Transverse colon (tissue), 4 donors: Measurements from ENCODE around the gene ZNF148. TPM values are rescaled to one million over a fixed set of nuclear protein-coding genes. Genes with fewer than 3 reads are reported as not detected.

Source experiments
- DNase-seq: peaks from one replicate; pipeline ENCODE4 v3.0.0-alpha.2; 2019
- H3K27ac ChIP-seq, 4 donors: fragments of 200-600 bp; sonication (generic); 2 replicates each; pipeline ENCODE4 v1.5.1; 2016 to 2018; ENCODE audit warnings: inconsistent platforms in 4 of 4
- H3K27me3 ChIP-seq: fragments of 200-600 bp; sonication (generic); 2 replicates; pipeline ENCODE4 v1.5.1; 2017; ENCODE audit warnings: inconsistent platforms
- H3K36me3 ChIP-seq, 4 donors: fragments of 200-600 bp; sonication (generic); 2 replicates each; pipeline ENCODE4 v1.5.1; 2017 to 2019; ENCODE audit warnings: inconsistent platforms in 4 of 4
- H3K4me1 ChIP-seq, 4 donors: fragments of 200-600 bp; sonication (generic); 2 replicates each; pipeline ENCODE4 v1.5.1; 2017 to 2020; ENCODE audit warnings: inconsistent platforms in 4 of 4
- H3K4me3 ChIP-seq, 4 donors: fragments of 200-600 bp; sonication (generic); 1 replicate in 1 of 4; 2 replicates in 3 of 4; pipeline versions ENCODE4 v1.5.1 to v1.6.1; 2017 to 2019; ENCODE audit warnings: inconsistent platforms in 4 of 4
- H3K9me3 ChIP-seq, 2 donors: fragments of 200-600 bp; sonication (generic); 2 replicates each; pipeline ENCODE4 v1.5.1; 2017 to 2019; ENCODE audit warnings: inconsistent platforms in 2 of 2
- CTCF ChIP-seq, 5 experiments: fragments of 200-600 bp in 3 of 5; fragments of 450-650 bp in 2 of 5; sonication (generic) in 3 of 5; IDR thresholded peaks; 1 replicate in 2 of 5; 2 replicates in 3 of 5; pipeline ENCODE4 v1.5.1; 2016 to 2017; ENCODE audit warnings: antibody characterized with exemption in 5 of 5, inconsistent platforms in 3 of 5, mild to moderate bottlenecking in 2 of 5, moderate library complexity in 1 of 5
- EP300 ChIP-seq: sonication (generic); formaldehyde crosslinking; IDR thresholded peaks from one replicate; pipeline ENCODE4 v1.6.1; 2017; ENCODE audit warnings: antibody characterized with exemption, low read depth
- POLR2A ChIP-seq: fragments of 450-650 bp; IDR thresholded peaks from one replicate; pipeline ENCODE4 v1.6.1; 2016; ENCODE audit warnings: antibody characterized with exemption, mild to moderate bottlenecking, moderate library complexity
- POLR2AphosphoS5 ChIP-seq, 3 donors: sonication (generic); formaldehyde crosslinking; IDR thresholded peaks; one replicate each; pipeline ENCODE4 v1.6.1; 2016; ENCODE audit warnings: antibody characterized with exemption in 3 of 3
- WGBS, 2 donors: methylation state at CpG; one replicate each; pipeline ENCODE4 v1.1.5; 2018; ENCODE audit warnings: low coverage in 1 of 2; 5-methylcytosine and 5-hydroxymethylcytosine counted together
- in situ Hi-C, 4 donors: fragments of 200-750 bp; cut with MboI; loops; one replicate each; pipeline versions ENCODE4 v1.15.0 to v1.15.1; 2017; ENCODE audit warnings: low sequenced_read_pairs in 3 of 4, low pct_ligation_motif_present in 1 of 4, low pct_unique_long_range_greater_than_20kb in 1 of 4
- intact Hi-C: fragments of 100-400 bp; cut with DNase I; formaldehyde crosslinking; loops from one replicate; pipeline ENCODE4 v1.15.1; 2023; ENCODE audit warnings: low total_unique reads
- total RNA-seq, 4 donors: library from RNA; depleted of rRNA; stranded (reverse); fragments of >200 nt; gene quantifications; one replicate each; pipeline ENCODE4 v1.1.0, GENCODE V29; 2016

The ZNF148 gene
- total RNA-seq, 4 donors from 2014 or later: 23.6 to 30.3 (median 27.6) TPM

GRCh38 chr3:125262161-125262560 lies 113.0 kb downstream of the ZNF148 start:
- no peaks in the 10 kb centered on the region for H3K27me3 ChIP-seq
- intact Hi-C loops: no loop called here
- H3K27ac ChIP-seq: no peak overlapping the region
- DNase-seq: no peak
- TF ChIP-seq EP300 (no peak), POLR2AphosphoS5 (IDR thresholded peaks at IDR 0.05) (no peak), POLR2A (no peak), CTCF (IDR thresholded peaks at IDR 0.05) (no peak)
- H3K4me3 ChIP-seq: no peak overlapping the region
- no peaks in the 10 kb centered on the region for H3K36me3 ChIP-seq
- peaks cover 0 to 27% (median 6%) of the 10 kb centered on the region in 4 donors for H3K4me1 ChIP-seq
- WGBS, 2 donors: 80 to 95% methylated on average over 1 of the region's 1 CpG
- H3K9me3 ChIP-seq: no peaks in the 10 kb centered on the region
- in situ Hi-C loops: no loop called here

GRCh38 chr3:125261031-125261430 lies 114.1 kb downstream of the ZNF148 start:
- DNase-seq: no peak
- H3K4me3 ChIP-seq: no peak overlapping the region
- WGBS, 2 donors: 47 to 50% methylated on average over 1 of the region's 1 CpG

GRCh38 chr3:125260158-125260557 lies 115.0 kb downstream of the ZNF148 start:
- no peaks in the 10 kb centered on the region for H3K27me3 ChIP-seq
- no peak for DNase-seq
- WGBS, 2 donors: 63 to 64% methylated on average over 2 of the region's 2 CpGs
- H3K4me3 ChIP-seq: no peak overlapping the region
- intact Hi-C loops: no loop called here
- TF ChIP-seq POLR2A (no peak), POLR2AphosphoS5 (IDR thresholded peaks at IDR 0.05) (no peak), CTCF (IDR thresholded peaks at IDR 0.05) (no peak), EP300 (no peak)
- H3K9me3 ChIP-seq: no peaks in the 10 kb centered on the region
- in situ Hi-C loops: no loop called here
- H3K27ac ChIP-seq: peak overlapping the region; percentile 29 to 50 (median 39)
- H3K36me3 ChIP-seq: no peaks in the 10 kb centered on the region
- H3K4me1 ChIP-seq: peaks cover 0 to 27% (median 6%) of the 10 kb centered on the region in 4 donors

More at GRCh38 chr3:125261031-125261430, 114.1 kb downstream of the ZNF148 start:
- H3K9me3 ChIP-seq: no peaks in the 10 kb centered on the region
- H3K27ac ChIP-seq: peak overlapping the region; percentile 29 to 50 (median 39)
- H3K36me3 ChIP-seq: no peaks in the 10 kb centered on the region
- H3K4me1 ChIP-seq: peaks cover 0 to 27% (median 6%) of the 10 kb centered on the region in 4 donors
- in situ Hi-C loops: no loop called here
- intact Hi-C loops: no loop called here
- no peaks in the 10 kb centered on the region for H3K27me3 ChIP-seq
- TF ChIP-seq CTCF (IDR thresholded peaks at IDR 0.05) (no peak), EP300 (no peak), POLR2A (no peak), POLR2AphosphoS5 (IDR thresholded peaks at IDR 0.05) (no peak)

GRCh38 chr3:125257536-125257935 lies 117.6 kb downstream of the ZNF148 start:
- DNase-seq: no peak
- Histone ChIP-seq H3K9me3 (no peaks in the 10 kb centered on the region), H3K36me3 (no peaks in the 10 kb centered on the region), H3K27ac (no peak overlapping the region), H3K4me1 (peaks cover 0 to 23% (median 6%) of the 10 kb centered on the region in 4 donors), H3K4me3 (no peak overlapping the region), H3K27me3 (no peaks in the 10 kb centered on the region)
- WGBS, 2 donors: 78 to 90% methylated on average over 4 of the region's 4 CpGs
- intact Hi-C loops (no loop called here), in situ Hi-C loops (no loop called here)
- TF ChIP-seq POLR2A (no peak), EP300 (no peak), POLR2AphosphoS5 (IDR thresholded peaks at IDR 0.05) (no peak), CTCF (IDR thresholded peaks at IDR 0.05) (no peak)
